Ectodermal cell (in vitro differentiated cells): ENCODE measurements around the gene STXBP5.

Source experiments
- H3K27ac ChIP-seq: 2 replicates; pipeline ENCODE4 v1.7.0; 2013; ENCODE audit warnings: mild to moderate bottlenecking, low read depth, low read length; ENCODE audit not compliant: insufficient read depth, poor library complexity, severe bottlenecking
- H3K27me3 ChIP-seq: 2 replicates; pipeline ENCODE4 v1.7.0; 2013; ENCODE audit warnings: mild to moderate bottlenecking, low read length; ENCODE audit not compliant: insufficient read depth, control insufficient read depth, poor library complexity, severe bottlenecking
- H3K36me3 ChIP-seq: one replicate; pipeline ENCODE4 v1.7.0; 2013; ENCODE audit warnings: low read length; ENCODE audit not compliant: control insufficient read depth, insufficient read depth
- H3K4me1 ChIP-seq: one replicate; pipeline ENCODE4 v1.7.0; 2013; ENCODE audit warnings: low read length; ENCODE audit not compliant: control insufficient read depth, insufficient read depth
- H3K4me3 ChIP-seq: 2 replicates; pipeline ENCODE4 v1.7.0; 2013; ENCODE audit warnings: low read depth, low read length, control low read depth; ENCODE audit not compliant: insufficient read depth
- H3K9me3 ChIP-seq: 2 replicates; pipeline ENCODE4 v1.7.0; 2013; ENCODE audit warnings: mild to moderate bottlenecking, low read length, moderate library complexity; ENCODE audit not compliant: control insufficient read depth
- WGBS, 2 experiments: methylation state at CpG; one replicate each; pipeline ENCODE4 v1.1.7; 2013; ENCODE audit warnings: missing lambda C conversion rate in 2 of 2; 5-methylcytosine and 5-hydroxymethylcytosine counted together

STXBP5 gene

GRCh38 chr6:147321260-147321659 lies 117.0 kb downstream of the STXBP5 start:
- WGBS, 2 experiments: 94 to 100% methylated on average over 2 of the region's 2 CpGs
- no peaks in the 10 kb centered on the region for H3K4me1 ChIP-seq
- no peaks in the 10 kb centered on the region for H3K9me3 ChIP-seq
- no peak overlapping the region for H3K4me3 ChIP-seq
- H3K27ac ChIP-seq: no peak overlapping the region
- no peaks in the 10 kb centered on the region for H3K27me3 ChIP-seq
- H3K36me3 ChIP-seq: peaks cover under 1% of the 10 kb centered on the region

- 88 to 90% methylated on average over 5 of the region's 5 CpGs for WGBS, 2 experiments
- Histone ChIP-seq H3K4me3 (no peak overlapping the region), H3K27me3 (no peaks in the 10 kb centered on the region), H3K27ac (no peak overlapping the region), H3K36me3 (no peaks in the 10 kb centered on the region), H3K9me3 (no peaks in the 10 kb centered on the region), H3K4me1 (no peaks in the 10 kb centered on the region)
These were observed 118.3 kb downstream of the STXBP5 start for GRCh38 chr6:147322299-147323162.

GRCh38 chr6:147325557-147325956 lies 121.3 kb downstream of the STXBP5 start:
- no peak overlapping the region for H3K27ac ChIP-seq
- no peaks in the 10 kb centered on the region for H3K36me3 ChIP-seq
- H3K4me3 ChIP-seq: no peak overlapping the region
- H3K9me3 ChIP-seq: no peaks in the 10 kb centered on the region
- H3K27me3 ChIP-seq: no peaks in the 10 kb centered on the region
- H3K4me1 ChIP-seq: no peaks in the 10 kb centered on the region
- whole genome bisulfite sequencing, 2 experiments: 86 to 100% methylated on average over 1 of the region's 1 CpG

- H3K4me1 ChIP-seq: no peaks in the 10 kb centered on the region
- no peaks in the 10 kb centered on the region for H3K36me3 ChIP-seq
- no peaks in the 10 kb centered on the region for H3K9me3 ChIP-seq
- no peak overlapping the region for H3K27ac ChIP-seq
- H3K27me3 ChIP-seq: no peaks in the 10 kb centered on the region
- 81 to 93% methylated on average over 1 of the region's 1 CpG for WGBS, 2 experiments
- H3K4me3 ChIP-seq: no peak overlapping the region
These were observed 127.2 kb downstream of the STXBP5 start for GRCh38 chr6:147331401-147331800.

- no peak overlapping the region for H3K27ac ChIP-seq
- H3K9me3 ChIP-seq: no peaks in the 10 kb centered on the region
- no peaks in the 10 kb centered on the region for H3K4me1 ChIP-seq
- no peaks in the 10 kb centered on the region for H3K27me3 ChIP-seq
- H3K4me3 ChIP-seq: no peak overlapping the region
- 91 to 92% methylated on average over 2 to 3 of the region's 3 CpGs for WGBS, 2 experiments
- H3K36me3 ChIP-seq: no peaks in the 10 kb centered on the region
These were observed 133.7 kb downstream of the STXBP5 start for GRCh38 chr6:147337921-147338320.

GRCh38 chr6:147341486-147341885 lies 137.3 kb downstream of the STXBP5 start:
- WGBS, 2 experiments: 88 to 100% methylated on average over 1 of the region's 1 CpG
- Histone ChIP-seq H3K4me3 (no peak overlapping the region), H3K36me3 (no peaks in the 10 kb centered on the region), H3K27ac (no peak overlapping the region), H3K9me3 (no peaks in the 10 kb centered on the region), H3K4me1 (no peaks in the 10 kb centered on the region), H3K27me3 (no peaks in the 10 kb centered on the region)

GRCh38 chr6:147345902-147346301 lies 141.7 kb downstream of the STXBP5 start:
- Histone ChIP-seq H3K27ac (no peak overlapping the region), H3K4me3 (no peak overlapping the region), H3K36me3 (no peaks in the 10 kb centered on the region), H3K4me1 (no peaks in the 10 kb centered on the region), H3K9me3 (no peaks in the 10 kb centered on the region), H3K27me3 (no peaks in the 10 kb centered on the region)
- WGBS, 2 experiments: 92 to 100% methylated on average over 2 of the region's 2 CpGs

- H3K36me3 ChIP-seq: no peaks in the 10 kb centered on the region
- H3K4me1 ChIP-seq: no peaks in the 10 kb centered on the region
- no peak overlapping the region for H3K27ac ChIP-seq
- no peaks in the 10 kb centered on the region for H3K9me3 ChIP-seq
- no peaks in the 10 kb centered on the region for H3K27me3 ChIP-seq
- WGBS, 2 experiments: 80 to 100% methylated on average over 1 of the region's 2 CpGs
- no peak overlapping the region for H3K4me3 ChIP-seq
These were observed 143.1 kb downstream of the STXBP5 start for GRCh38 chr6:147347179-147347881.

GRCh38 chr6:147347882-147348575 lies 143.8 kb downstream of the STXBP5 start:
- H3K27me3 ChIP-seq: no peaks in the 10 kb centered on the region
- H3K4me3 ChIP-seq: no peak overlapping the region
- no peaks in the 10 kb centered on the region for H3K9me3 ChIP-seq
- H3K4me1 ChIP-seq: no peaks in the 10 kb centered on the region
- WGBS, 2 experiments: 92% methylated on average over 1 of the region's 1 CpG; no CpG with 5 or more reads in 1 of the 2 experiments
- H3K36me3 ChIP-seq: no peaks in the 10 kb centered on the region
- no peak overlapping the region for H3K27ac ChIP-seq
